D721Med (cell line): Measurements from ENCODE around the gene IFI44L.
A peak's percentile ranks its signal among the peaks of the same experiment; 100 is the strongest.

Source experiments
- DNase-seq: peaks from one replicate; pipeline ENCODE4 v3.0.0; 2011; ENCODE audit warnings: low spot score; ENCODE audit not compliant: insufficient read length
- FAIRE-seq: peaks from 2 replicates; lab custom pipeline; 2011; peaks lifted over from hg19 to GRCh38; lab: Jason Lieb, UNC
- CTCF ChIP-seq: IDR thresholded peaks from 2 replicates; pipeline ENCODE4 v1.5.1; 2012; ENCODE audit warnings: mild to moderate bottlenecking, control low read depth; ENCODE audit not compliant: insufficient read depth; ENCODE audit errors: missing control alignments

The IFI44L gene

GRCh38 chr1:78681265-78681664, 61.0 kb downstream of the IFI44L start:
- DNase-seq (no peak), FAIRE-seq (no peak)
- TF ChIP-seq CTCF = no peak

- TF ChIP-seq CTCF = no peak
- DNase-seq (no peak), FAIRE-seq (no peak)
These were observed 62.2 kb downstream of the IFI44L start for GRCh38 chr1:78682496-78682895.

- DNase-seq = no peak
- no peak for TF ChIP-seq CTCF
- FAIRE-seq = no peak
These were observed 62.8 kb downstream of the IFI44L start for GRCh38 chr1:78683079-78683478.

GRCh38 chr1:78687315-78687714, 67.1 kb downstream of the IFI44L start:
- FAIRE-seq = no peak
- no peak for TF ChIP-seq CTCF
- no peak for DNase-seq

- no peak for TF ChIP-seq CTCF
- DNase-seq (no peak), FAIRE-seq (no peak)
These were observed 67.7 kb downstream of the IFI44L start for GRCh38 chr1:78687914-78688313.

GRCh38 chr1:78688697-78689096, 68.4 kb downstream of the IFI44L start:
- no peak for DNase-seq
- no peak for FAIRE-seq
- peak; percentile 25 for TF ChIP-seq CTCF

GRCh38 chr1:78690516-78690915, 70.3 kb downstream of the IFI44L start:
- TF ChIP-seq CTCF = no peak
- FAIRE-seq (no peak), DNase-seq (no peak)
